ENCODE results near the gene P2RX4.

DNA sequence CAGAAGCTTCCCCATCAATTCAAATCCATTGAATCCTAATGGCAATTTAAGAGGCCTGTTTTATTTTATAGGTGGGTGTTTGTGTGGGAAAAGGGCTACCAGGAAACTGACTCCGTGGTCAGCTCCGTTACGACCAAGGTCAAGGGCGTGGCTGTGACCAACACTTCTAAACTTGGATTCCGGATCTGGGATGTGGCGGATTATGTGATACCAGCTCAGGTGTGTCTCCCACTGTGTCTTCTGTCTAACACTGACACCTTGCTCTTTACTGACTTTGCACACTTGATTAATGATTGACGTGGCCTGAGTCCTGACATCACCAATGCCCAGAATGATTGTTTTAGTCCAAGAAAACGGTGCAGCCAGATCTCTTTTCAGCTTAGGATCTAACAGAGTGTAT lies 7.1 kb downstream of the P2RX4 start:
- no peak for TF ChIP-seq EZH2 (IDR thresholded peaks at IDR 0.05)
- TF ChIP-seq, protein P1, sequence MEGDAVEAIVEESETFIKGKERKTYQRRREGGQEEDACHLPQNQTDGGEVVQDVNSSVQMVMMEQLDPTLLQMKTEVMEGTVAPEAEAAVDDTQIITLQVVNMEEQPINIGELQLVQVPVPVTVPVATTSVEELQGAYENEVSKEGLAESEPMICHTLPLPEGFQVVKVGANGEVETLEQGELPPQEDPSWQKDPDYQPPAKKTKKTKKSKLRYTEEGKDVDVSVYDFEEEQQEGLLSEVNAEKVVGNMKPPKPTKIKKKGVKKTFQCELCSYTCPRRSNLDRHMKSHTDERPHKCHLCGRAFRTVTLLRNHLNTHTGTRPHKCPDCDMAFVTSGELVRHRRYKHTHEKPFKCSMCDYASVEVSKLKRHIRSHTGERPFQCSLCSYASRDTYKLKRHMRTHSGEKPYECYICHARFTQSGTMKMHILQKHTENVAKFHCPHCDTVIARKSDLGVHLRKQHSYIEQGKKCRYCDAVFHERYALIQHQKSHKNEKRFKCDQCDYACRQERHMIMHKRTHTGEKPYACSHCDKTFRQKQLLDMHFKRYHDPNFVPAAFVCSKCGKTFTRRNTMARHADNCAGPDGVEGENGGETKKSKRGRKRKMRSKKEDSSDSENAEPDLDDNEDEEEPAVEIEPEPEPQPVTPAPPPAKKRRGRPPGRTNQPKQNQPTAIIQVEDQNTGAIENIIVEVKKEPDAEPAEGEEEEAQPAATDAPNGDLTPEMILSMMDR (IDR thresholded peaks at IDR 0.05 in 2 of 3, conservative IDR thresholded peaks at IDR 0.05 in 1 of 3; ENCODE audit: borderline replicate concordance in 1 of 3, insufficient read depth in 1 of 3, low read depth in 2 of 3, low read length in 2 of 3): no peak
- TF ChIP-seq POLR2A (IDR thresholded peaks at IDR 0.05; ENCODE audit: borderline replicate concordance, extremely low read depth, insufficient read depth, insufficient read length): no peak
- TF ChIP-seq ELF1 (IDR thresholded peaks at IDR 0.05; ENCODE audit: borderline replicate concordance, low read depth): no peak
- TF ChIP-seq ZFX (IDR thresholded peaks at IDR 0.05): no peak
- TF ChIP-seq FOSL1 (IDR thresholded peaks at IDR 0.05; ENCODE audit: low read depth): no peak
- TF ChIP-seq JUND (IDR thresholded peaks at IDR 0.05): no peak
- no peak for TF ChIP-seq SIN3A (IDR thresholded peaks at IDR 0.05; ENCODE audit: low read depth)

Data from HCT116 (cell line).